Upper lobe of left lung (tissue), 6 donors: ENCODE measurements around the gene TRIM6. TPM values are rescaled to one million over a fixed set of nuclear protein-coding genes. Genes with fewer than 3 reads are reported as not detected.
"Not testable (repeated sequence)": the region's sequence is repeated elsewhere in the genome, so short reads cannot be mapped to it uniquely, and the experiment has no call there.

ENCODE experiments used
- ATAC-seq, 2 donors: fragments of 200-7000 bp; cut with Tn5 transposase; one replicate each; pipeline ENCODE4 v1.9.1; 2022; ENCODE audit warnings: mild to moderate bottlenecking in 2 of 2, moderate library complexity in 2 of 2; ENCODE audit not compliant: low FRiP score in 2 of 2
- DNase-seq, 2 donors: peaks; one replicate each; pipeline ENCODE4 v3.0.0-alpha.2; 2019 to 2020
- H3K27ac ChIP-seq, 4 donors: fragments of 200-600 bp; sonication (generic); one replicate each; pipeline ENCODE4 v1.5.1; 2016 to 2019
- H3K27me3 ChIP-seq, 4 donors: fragments of 200-600 bp; sonication (generic); one replicate each; pipeline ENCODE4 v1.5.1; 2017 to 2019
- H3K36me3 ChIP-seq, 4 donors: fragments of 200-600 bp; sonication (generic); one replicate each; pipeline ENCODE4 v1.5.1; 2016 to 2019
- H3K4me1 ChIP-seq, 4 donors: fragments of 200-600 bp; sonication (generic); one replicate each; pipeline ENCODE4 v1.5.1; 2018 to 2019
- H3K4me3 ChIP-seq, 4 donors: fragments of 200-600 bp; sonication (generic); one replicate each; pipeline ENCODE4 v1.5.1; 2017 to 2019; ENCODE audit warnings: mild to moderate bottlenecking in 2 of 4, moderate library complexity in 1 of 4
- H3K9me3 ChIP-seq, 4 donors: fragments of 200-600 bp; sonication (generic); one replicate each; pipeline ENCODE4 v1.5.1; 2018 to 2019
- CTCF ChIP-seq, 6 experiments: fragments of 450-650 bp in 4 of 6; fragments of 200-600 bp in 2 of 6; sonication (generic) in 2 of 6; IDR thresholded peaks; one replicate each; pipeline ENCODE4 v1.5.1; 2016 to 2019; ENCODE audit warnings: antibody characterized with exemption in 6 of 6
- EP300 ChIP-seq, 4 donors: sonication (generic); formaldehyde crosslinking; IDR thresholded peaks; one replicate each; pipeline ENCODE4 v1.5.1; 2017; ENCODE audit warnings: antibody characterized with exemption in 4 of 4, control low read depth in 2 of 4
- POLR2A ChIP-seq, 4 donors: fragments of 450-650 bp; IDR thresholded peaks; one replicate each; pipeline ENCODE4 v1.5.1; 2016 to 2017; ENCODE audit warnings: antibody characterized with exemption in 4 of 4, mild to moderate bottlenecking in 2 of 4
- POLR2AphosphoS5 ChIP-seq, 2 donors: sonication (generic); formaldehyde crosslinking; IDR thresholded peaks; one replicate each; pipeline ENCODE4 v1.5.1; 2017; ENCODE audit warnings: antibody characterized with exemption in 2 of 2
- WGBS, 2 donors: methylation state at CpG; one replicate each; pipeline ENCODE4 v1.1.5; 2017 to 2018; 5-methylcytosine and 5-hydroxymethylcytosine counted together
- total RNA-seq, 6 donors: library from RNA; depleted of rRNA in 4 of 6; stranded (reverse); fragments of >200 nt in 4 of 6; gene quantifications; one replicate each; pipeline versions ENCODE4 v1.1.0 to v1.2.1, GENCODE V29; 2016 to 2021
- donor health status: DM: no; HTN: no; CAD: no; lungs with moderate emphysema.
- donor health status: DM: no; HTN: yes; CAD: no; lungs with severe emphysema.

Gene TRIM6
- total RNA-seq, 6 donors from 2014 or later, result 1.0 to 8.8 (median 2.1) TPM

- H3K9me3 ChIP-seq, result no peaks in the 10 kb centered on the region
- DNase-seq, result no peak
- no peaks in the 10 kb centered on the region for H3K4me1 ChIP-seq
- H3K27ac ChIP-seq, result no peak overlapping the region
- WGBS, 2 donors, result 68% methylated on average over 4 of the region's 4 CpGs
- no peak overlapping the region for H3K4me3 ChIP-seq
- TF ChIP-seq CTCF (IDR thresholded peaks at IDR 0.05) (no peak), POLR2A (IDR thresholded peaks at IDR 0.05) (no peak), EP300 (IDR thresholded peaks at IDR 0.05) (no peak), POLR2AphosphoS5 (IDR thresholded peaks at IDR 0.05) (no peak)
- no peaks in the 10 kb centered on the region for H3K27me3 ChIP-seq
- no peaks in the 10 kb centered on the region for H3K36me3 ChIP-seq
- ATAC-seq, result no peak
These were observed 21.3 kb upstream of the TRIM6 start for GRCh38 chr11:5575152-5575551.

- H3K9me3 ChIP-seq, result no peaks in the 10 kb centered on the region
- no peaks in the 10 kb centered on the region for H3K27me3 ChIP-seq
- H3K36me3 ChIP-seq, result no peaks in the 10 kb centered on the region
- ATAC-seq, result no peak
- no peak for DNase-seq
- no peaks in the 10 kb centered on the region for H3K4me1 ChIP-seq
- no peak overlapping the region for H3K4me3 ChIP-seq
- no peak overlapping the region for H3K27ac ChIP-seq
- TF ChIP-seq EP300 (IDR thresholded peaks at IDR 0.05) (no peak), CTCF (IDR thresholded peaks at IDR 0.05) (no peak), POLR2A (IDR thresholded peaks at IDR 0.05) (no peak), POLR2AphosphoS5 (IDR thresholded peaks at IDR 0.05) (no peak)
These were observed 19.3 kb upstream of the TRIM6 start for GRCh38 chr11:5577101-5577500.

GRCh38 chr11:5580577-5580976, 15.9 kb upstream of the TRIM6 start, which contains the start of gene OR52B6:
TSS of gene OR52B6 (plus strand) at chr11:5580877. CDS start at chr11:5580877, 0 bp downstream.
- H3K27ac ChIP-seq, result no peak within 1 kb of the TSS
- 92 to 95% methylated on average over 8 of the region's 8 CpGs for WGBS, 2 donors
- DNase-seq (no peak), ATAC-seq (no peak)
- no peaks in the 10 kb centered on the region for H3K36me3 ChIP-seq
- no peaks in the 10 kb centered on the region for H3K27me3 ChIP-seq
- no peaks in the 10 kb centered on the region for H3K9me3 ChIP-seq
- no peak within 1 kb of the TSS for H3K4me3 ChIP-seq
- TF ChIP-seq CTCF (IDR thresholded peaks at IDR 0.05), result no peak
- TF ChIP-seq POLR2A (IDR thresholded peaks at IDR 0.05), result no peak
- TF ChIP-seq EP300 (IDR thresholded peaks at IDR 0.05), result no peak
- no peak for TF ChIP-seq POLR2AphosphoS5 (IDR thresholded peaks at IDR 0.05)
- no peaks in the 10 kb centered on the region for H3K4me1 ChIP-seq

- ATAC-seq (no peak), DNase-seq (no peak)
- Histone ChIP-seq H3K4me1 (no peaks in the 10 kb centered on the region), H3K36me3 (no peaks in the 10 kb centered on the region), H3K9me3 (no peaks in the 10 kb centered on the region), H3K27me3 (no peaks in the 10 kb centered on the region), H3K27ac (no peak overlapping the region), H3K4me3 (no peak overlapping the region)
- 77 to 81% methylated on average over 4 of the region's 4 CpGs for WGBS, 2 donors
- TF ChIP-seq CTCF (IDR thresholded peaks at IDR 0.05) (no peak), POLR2A (IDR thresholded peaks at IDR 0.05) (no peak), POLR2AphosphoS5 (IDR thresholded peaks at IDR 0.05) (no peak), EP300 (IDR thresholded peaks at IDR 0.05) (no peak)
These were observed 15.4 kb upstream of the TRIM6 start for GRCh38 chr11:5581014-5581413.

- not testable (repeated sequence) for ATAC-seq, H3K9me3 ChIP-seq, H3K36me3 ChIP-seq, H3K4me1 ChIP-seq, H3K4me3 ChIP-seq, H3K27ac ChIP-seq, H3K27me3 ChIP-seq, DNase-seq
- 67 to 84% methylated on average over 5 of the region's 5 CpGs for whole genome bisulfite sequencing, 2 donors
These were observed 12.0 kb upstream of the TRIM6 start for GRCh38 chr11:5584458-5584857.

- not testable (repeated sequence) for H3K36me3 ChIP-seq, H3K9me3 ChIP-seq, ATAC-seq, H3K27me3 ChIP-seq, H3K4me1 ChIP-seq, H3K4me3 ChIP-seq, H3K27ac ChIP-seq
- peak in 1 of 2 donors; percentile 75 for DNase-seq
- WGBS, 2 donors, result 97% methylated on average over 31 of the region's 31 CpGs; no CpG with 5 or more reads in 1 of the 2 donors
These were observed 6.5 kb upstream of the TRIM6 start for GRCh38 chr11:5589906-5590305.
